SK-N-MC (cell line): ENCODE data around the gene VIT.

ENCODE experiments used
- DNase-seq: peaks from one replicate; pipeline ENCODE4 v3.0.0-alpha.2; 2011; ENCODE audit warnings: low read depth, low spot score
- H3K27ac ChIP-seq: fragments of 200-600 bp; sonication (generic); 2 replicates; pipeline ENCODE4 v1.5.1; 2016; ENCODE audit warnings: mixed run types
- H3K36me3 ChIP-seq: fragments of 200-600 bp; sonication (generic); 2 replicates; pipeline ENCODE4 v1.6.1; 2017; ENCODE audit warnings: antibody characterized with exemption, low read length, mixed read lengths; ENCODE audit not compliant: insufficient read depth
- H3K4me3 ChIP-seq: fragments of 200-600 bp; sonication (generic); 2 replicates; pipeline ENCODE4 v1.5.1; 2016
- H3K9ac ChIP-seq: fragments of 200-600 bp; sonication (generic); 2 replicates; pipeline ENCODE4 v1.8.0; 2017; ENCODE audit warnings: mixed run types, mixed read lengths; ENCODE audit not compliant: insufficient read length
- H3K9me3 ChIP-seq: fragments of 200-600 bp; sonication (generic); 2 replicates; pipeline ENCODE4 v1.6.1; 2017; ENCODE audit warnings: low read depth, mild to moderate bottlenecking, antibody characterized with exemption, low read length, moderate library complexity, mixed read lengths
- EZH2 ChIP-seq: fragments of 200-600 bp; sonication (generic); IDR thresholded peaks from one replicate; pipeline ENCODE4 v1.6.1; 2017; ENCODE audit warnings: antibody characterized with exemption
- FOXP2 ChIP-seq: optimal IDR thresholded peaks from 2 replicates; pipeline ENCODE3; 2011; ENCODE audit warnings: mild to moderate bottlenecking, moderate library complexity; ENCODE audit not compliant: insufficient read depth; ENCODE audit errors: extremely low read length, control extremely low read depth
- POLR2AphosphoS5 ChIP-seq: IDR thresholded peaks from 2 replicates; pipeline ENCODE4 v1.6.1; 2012; ENCODE audit warnings: mild to moderate bottlenecking, low read depth, low read length, borderline replicate concordance

Gene VIT

DNA sequence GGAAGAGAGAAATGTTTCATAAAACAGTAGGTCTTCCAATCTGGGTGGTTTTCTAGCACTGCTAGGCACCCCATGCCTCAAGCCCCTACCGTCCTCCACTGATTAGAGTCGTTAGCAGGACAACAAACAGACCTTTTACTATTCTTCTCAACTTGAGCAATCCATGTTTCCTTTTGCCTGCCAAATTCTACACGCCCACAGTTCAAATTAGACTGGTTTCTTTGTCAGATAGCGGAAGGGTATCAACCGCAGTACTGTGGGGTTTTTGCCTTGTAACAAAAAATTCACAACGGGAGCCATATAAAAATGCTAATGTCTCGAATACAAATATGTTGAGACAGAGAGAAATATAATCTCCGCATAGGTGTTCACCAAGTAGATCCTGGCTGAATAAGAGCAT lies 59.9 kb downstream of the VIT start:
- H3K4me3 ChIP-seq = peak overlapping the region; percentile 44
- TF ChIP-seq EZH2 = no peak
- peak; percentile 62 for TF ChIP-seq FOXP2
- peak; percentile 58; the same call in 1 of the 2 replicates for TF ChIP-seq POLR2AphosphoS5
- DNase-seq = peak; percentile 91
- H3K36me3 ChIP-seq = no peaks in the 10 kb centered on the region
- H3K27ac ChIP-seq = peak overlapping the region; percentile 52; the same call in 1 of the 2 replicates
- no peaks in the 10 kb centered on the region for H3K9me3 ChIP-seq
- H3K9ac ChIP-seq = no peak overlapping the region

DNA sequence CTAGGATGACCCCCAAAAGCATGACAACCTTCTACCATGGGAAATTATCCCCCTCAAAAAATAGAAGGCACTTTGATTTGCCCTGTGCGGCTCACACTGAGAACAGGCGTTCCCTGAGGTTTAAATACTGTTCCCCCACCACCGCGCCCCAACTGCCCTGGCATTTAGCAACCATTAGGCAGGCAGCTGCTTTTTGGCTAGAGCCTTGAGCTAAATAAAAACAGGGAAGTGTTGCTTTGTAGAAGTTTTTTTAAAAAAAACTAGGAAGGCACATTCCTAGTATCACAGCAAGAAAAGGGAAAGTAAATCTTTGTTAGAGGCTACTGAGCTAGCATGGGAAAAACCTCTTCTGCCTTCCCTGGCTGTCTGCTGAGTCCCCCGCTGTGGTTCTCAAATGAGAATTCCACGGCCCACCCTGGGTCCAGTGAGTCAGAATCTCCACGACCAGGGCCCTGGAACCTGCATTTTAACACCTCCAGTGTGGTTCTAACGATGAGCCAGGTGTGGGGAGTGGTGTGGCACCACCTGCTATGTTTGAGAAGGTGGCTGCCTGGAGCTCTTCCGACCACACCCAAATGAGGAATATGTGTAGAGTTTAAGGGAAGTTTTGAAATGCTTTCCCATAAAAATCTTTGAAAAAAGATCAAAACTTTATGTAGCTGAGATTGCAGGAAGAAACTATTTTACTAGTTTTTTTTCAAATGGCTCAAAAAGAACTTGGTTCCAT lies 66.4 kb downstream of the VIT start:
- Histone ChIP-seq H3K9me3 (no peaks in the 10 kb centered on the region), H3K36me3 (no peaks in the 10 kb centered on the region), H3K9ac (no peak overlapping the region), H3K4me3 (no peak overlapping the region), H3K27ac (no peak overlapping the region)
- no peak for DNase-seq
- TF ChIP-seq POLR2AphosphoS5 (no peak), EZH2 (no peak)

DNA sequence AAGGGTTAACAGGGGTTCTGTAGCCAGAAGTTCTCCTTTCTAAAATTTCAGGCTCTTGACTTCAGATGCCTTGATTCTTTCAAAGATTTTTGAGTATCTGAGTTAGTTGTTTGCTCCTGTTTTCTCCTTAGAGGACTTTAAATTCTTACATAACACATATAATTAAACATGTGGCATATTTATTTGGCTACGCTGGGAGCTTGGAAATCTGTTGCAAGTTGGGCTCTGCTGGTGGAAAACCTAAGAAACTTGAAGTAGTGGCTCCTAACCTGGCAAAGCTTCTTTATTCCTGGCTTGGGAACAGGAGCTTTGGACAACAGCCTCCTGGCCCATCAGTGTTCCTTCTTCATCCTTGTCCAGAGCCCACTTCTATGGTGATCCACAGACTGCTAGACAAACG lies 72.6 kb downstream of the VIT start:
- Histone ChIP-seq H3K4me3 (no peak overlapping the region), H3K9me3 (no peaks in the 10 kb centered on the region), H3K36me3 (no peaks in the 10 kb centered on the region), H3K9ac (no peak overlapping the region), H3K27ac (no peak overlapping the region)
- DNase-seq = no peak
- TF ChIP-seq POLR2AphosphoS5 (no peak), EZH2 (no peak), FOXP2 (no peak)

DNA sequence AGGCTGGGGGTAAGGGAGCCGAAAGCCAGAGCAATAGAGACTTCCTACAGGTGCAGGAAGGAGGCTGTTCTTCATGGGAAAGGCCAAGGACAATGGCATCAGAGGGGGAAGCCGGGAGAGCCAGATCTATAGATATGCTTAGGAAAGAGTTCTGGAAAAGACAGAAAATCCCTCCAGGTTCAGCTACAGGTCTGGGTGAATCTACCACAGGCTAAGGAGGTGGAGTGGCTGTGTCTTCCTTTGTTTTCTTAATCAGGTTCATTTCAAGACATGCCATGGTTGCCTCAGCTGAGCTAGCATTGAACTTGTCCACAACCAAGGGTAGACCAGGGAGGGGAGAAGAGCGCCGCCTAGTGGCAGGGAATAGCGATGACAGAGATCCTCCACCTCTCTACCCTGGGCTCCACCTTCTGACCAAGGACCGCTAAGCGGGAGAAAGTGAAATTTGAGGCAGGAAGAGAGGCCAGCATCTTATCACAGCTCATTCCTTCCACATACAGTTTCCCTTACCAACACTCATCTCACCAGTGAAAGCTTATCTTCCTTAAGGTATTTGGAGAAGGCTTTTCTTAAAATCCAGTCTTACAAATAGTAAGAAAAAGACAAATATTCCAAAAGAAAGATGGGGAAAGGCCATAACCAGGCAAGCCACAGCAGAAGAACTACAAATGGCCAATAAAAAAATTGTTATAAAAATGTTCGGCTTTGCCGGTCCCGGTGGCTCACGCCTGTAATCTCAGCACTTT lies 74.2 kb downstream of the VIT start:
- no peaks in the 10 kb centered on the region for H3K36me3 ChIP-seq
- TF ChIP-seq EZH2 (no peak), FOXP2 (no peak), POLR2AphosphoS5 (no peak)
- H3K4me3 ChIP-seq = no peak overlapping the region
- DNase-seq = no peak
- H3K9me3 ChIP-seq = no peaks in the 10 kb centered on the region
- no peak overlapping the region for H3K9ac ChIP-seq
- H3K27ac ChIP-seq = no peak overlapping the region

DNA sequence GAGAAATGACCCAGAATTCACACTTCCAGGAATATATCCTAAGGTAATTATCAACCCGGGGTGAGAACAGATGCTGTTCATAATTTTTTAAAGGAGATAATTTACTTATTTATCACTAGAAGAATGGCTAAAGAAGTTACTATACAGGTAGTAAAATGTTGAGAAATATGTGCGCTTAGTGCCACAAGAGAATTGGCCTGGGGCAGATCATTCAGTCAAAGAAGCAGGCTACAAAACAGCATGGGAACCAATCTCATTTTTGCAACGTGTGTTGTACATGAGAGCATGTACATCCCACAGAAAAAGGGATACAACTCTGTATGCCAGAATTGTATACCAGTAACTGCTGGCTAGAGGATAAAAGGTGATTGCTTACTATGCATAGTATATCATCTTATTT lies 75.2 kb downstream of the VIT start:
- no peaks in the 10 kb centered on the region for H3K9me3 ChIP-seq
- H3K27ac ChIP-seq = no peak overlapping the region
- no peak for TF ChIP-seq FOXP2
- TF ChIP-seq POLR2AphosphoS5 = no peak
- no peak for TF ChIP-seq EZH2
- no peak overlapping the region for H3K9ac ChIP-seq
- no peaks in the 10 kb centered on the region for H3K36me3 ChIP-seq
- DNase-seq = no peak
- no peak overlapping the region for H3K4me3 ChIP-seq

DNA sequence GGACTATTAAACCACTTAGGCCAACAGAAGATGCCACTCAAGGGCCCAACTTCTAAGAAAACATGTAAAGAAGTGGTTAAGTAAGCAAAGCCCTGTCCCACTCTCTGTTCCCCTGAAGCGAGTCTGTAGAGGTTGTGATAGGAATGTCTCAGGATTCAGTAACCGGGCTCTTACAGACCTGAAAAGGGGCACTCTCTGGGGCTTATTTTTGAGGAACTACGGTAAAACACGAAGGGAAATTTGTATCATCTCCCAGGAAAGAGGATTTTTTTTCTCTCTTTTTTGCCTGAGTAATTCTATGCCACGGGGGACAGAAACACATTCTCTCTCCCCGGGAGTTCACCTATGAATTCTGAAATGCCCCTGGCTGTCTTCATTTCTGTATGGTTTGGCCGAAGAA lies 77.4 kb downstream of the VIT start:
- Histone ChIP-seq H3K9me3 (no peaks in the 10 kb centered on the region), H3K27ac (no peak overlapping the region), H3K36me3 (no peaks in the 10 kb centered on the region), H3K9ac (no peak overlapping the region), H3K4me3 (no peak overlapping the region)
- DNase-seq = no peak
- TF ChIP-seq POLR2AphosphoS5 = no peak
- TF ChIP-seq EZH2 = no peak
- no peak for TF ChIP-seq FOXP2

DNA sequence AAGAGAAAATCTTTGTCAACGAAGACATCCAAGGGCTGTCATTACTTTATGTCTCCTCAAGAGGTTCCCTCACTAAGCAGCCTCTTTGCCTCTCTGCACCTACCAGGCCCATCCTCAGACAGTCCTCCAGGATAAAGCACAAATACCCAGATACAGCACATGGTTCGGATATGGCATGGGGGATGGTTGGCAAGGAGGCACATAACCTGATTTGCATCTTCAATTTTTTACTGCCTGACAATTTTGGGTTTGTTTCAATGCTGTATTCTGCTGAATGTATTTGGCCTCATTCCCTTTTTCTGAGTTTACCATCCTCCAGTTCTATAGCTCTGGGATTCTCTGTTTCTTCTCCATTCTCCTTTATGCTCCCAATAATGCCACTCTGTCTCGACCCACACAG lies 78.8 kb downstream of the VIT start:
- H3K4me3 ChIP-seq = no peak overlapping the region
- H3K9me3 ChIP-seq = no peaks in the 10 kb centered on the region
- H3K9ac ChIP-seq = no peak overlapping the region
- H3K36me3 ChIP-seq = no peaks in the 10 kb centered on the region
- no peak overlapping the region for H3K27ac ChIP-seq
- TF ChIP-seq FOXP2 (no peak), POLR2AphosphoS5 (no peak), EZH2 (no peak)
- DNase-seq = no peak

DNA sequence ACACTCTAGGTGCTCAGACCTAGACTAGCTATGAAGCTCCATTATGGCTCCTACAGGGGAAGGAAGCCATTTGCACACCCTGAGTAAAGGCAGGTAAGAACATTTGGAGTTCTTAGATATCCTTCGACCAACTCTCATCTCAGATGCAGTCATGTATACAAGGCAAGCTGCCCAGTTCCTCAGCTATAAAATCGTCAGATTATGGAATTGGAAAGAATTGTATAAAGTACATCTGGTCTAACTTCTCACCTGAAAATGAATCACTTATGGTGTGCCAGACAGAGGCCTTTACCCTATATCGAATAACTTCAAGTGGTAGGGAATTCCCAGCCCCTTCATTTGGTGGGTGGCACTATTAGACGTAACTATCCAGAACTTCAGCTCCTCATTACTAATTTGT lies 79.3 kb downstream of the VIT start:
- H3K4me3 ChIP-seq = no peak overlapping the region
- no peak for DNase-seq
- TF ChIP-seq POLR2AphosphoS5 (no peak), EZH2 (no peak)
- no peaks in the 10 kb centered on the region for H3K36me3 ChIP-seq
- H3K9me3 ChIP-seq = no peaks in the 10 kb centered on the region
- no peak overlapping the region for H3K9ac ChIP-seq
- no peak overlapping the region for H3K27ac ChIP-seq
